T-helper 1 cell treated with Interleukin-12 subunit alpha and Interleukin-12 subunit beta and Interleukin-4 antibody, amounts not matched to agents 30 μg/mL and 1 μg/mL, for 36 hours (primary cell): ENCODE results near the gene BYSL.

Experiments used
- H3K27ac Mint-ChIP-seq: one replicate; pipeline ENCODE4 v1.8.0; 2021; ENCODE audit warnings: mild to moderate bottlenecking, mixed read lengths
- H3K27me3 Mint-ChIP-seq: one replicate; pipeline ENCODE4 v1.8.0; 2021; ENCODE audit warnings: low read depth, mixed read lengths
- H3K36me3 Mint-ChIP-seq: one replicate; pipeline ENCODE4 v1.8.0; 2021; ENCODE audit warnings: low read depth, mixed read lengths
- H3K4me1 Mint-ChIP-seq: one replicate; pipeline ENCODE4 v1.8.0; 2021; ENCODE audit warnings: low read depth, mixed read lengths
- H3K4me3 Mint-ChIP-seq: one replicate; pipeline ENCODE4 v1.8.0; 2021; ENCODE audit warnings: mild to moderate bottlenecking, moderate library complexity, mixed read lengths
- H3K9me3 Mint-ChIP-seq: one replicate; pipeline ENCODE4 v1.8.0; 2021; ENCODE audit warnings: mixed read lengths

The BYSL gene

GRCh38 chr6:41966961-41967311, 45.6 kb downstream of the BYSL start:
- Mint-ChIP-seq H3K4me1 (peaks cover 35% of the 10 kb centered on the region), H3K27ac (no peak overlapping the region), H3K9me3 (no peaks in the 10 kb centered on the region), H3K4me3 (no peak overlapping the region), H3K36me3 (peaks cover 11% of the 10 kb centered on the region), H3K27me3 (no peaks in the 10 kb centered on the region)

- Mint-ChIP-seq H3K4me1 (peaks cover 33% of the 10 kb centered on the region), H3K36me3 (peaks cover 11% of the 10 kb centered on the region), H3K27ac (no peak overlapping the region), H3K4me3 (no peak overlapping the region), H3K9me3 (no peaks in the 10 kb centered on the region), H3K27me3 (no peaks in the 10 kb centered on the region)
Observed at GRCh38 chr6:41967312-41968287, 46.3 kb downstream of the BYSL start.

- H3K36me3 Mint-ChIP-seq, result peaks cover 4% of the 10 kb centered on the region
- H3K4me3 Mint-ChIP-seq, result peak overlapping the region; percentile 33
- H3K27me3 Mint-ChIP-seq, result no peaks in the 10 kb centered on the region
- peak overlapping the region; percentile 85 for H3K27ac Mint-ChIP-seq
- no peaks in the 10 kb centered on the region for H3K9me3 Mint-ChIP-seq
- peaks cover 19% of the 10 kb centered on the region for H3K4me1 Mint-ChIP-seq
Observed at GRCh38 chr6:41970436-41970846, 49.1 kb downstream of the BYSL start.

GRCh38 chr6:41972826-41973225, 51.5 kb downstream of the BYSL start:
- H3K27ac Mint-ChIP-seq, result no peak overlapping the region
- H3K27me3 Mint-ChIP-seq, result no peaks in the 10 kb centered on the region
- H3K9me3 Mint-ChIP-seq, result no peaks in the 10 kb centered on the region
- H3K36me3 Mint-ChIP-seq, result peaks cover 5% of the 10 kb centered on the region
- peaks cover 25% of the 10 kb centered on the region for H3K4me1 Mint-ChIP-seq
- H3K4me3 Mint-ChIP-seq, result no peak overlapping the region

GRCh38 chr6:41974281-41974825, 53.1 kb downstream of the BYSL start:
- no peaks in the 10 kb centered on the region for H3K9me3 Mint-ChIP-seq
- H3K27me3 Mint-ChIP-seq, result no peaks in the 10 kb centered on the region
- peaks cover 30% of the 10 kb centered on the region for H3K4me1 Mint-ChIP-seq
- peaks cover 5% of the 10 kb centered on the region for H3K36me3 Mint-ChIP-seq
- H3K27ac Mint-ChIP-seq, result no peak overlapping the region
- H3K4me3 Mint-ChIP-seq, result no peak overlapping the region

- Mint-ChIP-seq H3K4me3 (no peak overlapping the region), H3K9me3 (no peaks in the 10 kb centered on the region), H3K36me3 (peaks cover 5% of the 10 kb centered on the region), H3K4me1 (peaks cover 37% of the 10 kb centered on the region), H3K27ac (no peak overlapping the region), H3K27me3 (no peaks in the 10 kb centered on the region)
Observed at GRCh38 chr6:41975276-41975675, 54.0 kb downstream of the BYSL start.

GRCh38 chr6:41976794-41977484, 55.6 kb downstream of the BYSL start:
- Mint-ChIP-seq H3K4me3 (no peak overlapping the region), H3K4me1 (peaks cover 33% of the 10 kb centered on the region), H3K36me3 (peaks cover 6% of the 10 kb centered on the region), H3K27me3 (no peaks in the 10 kb centered on the region), H3K27ac (peak overlapping the region; percentile 49), H3K9me3 (peaks cover 5% of the 10 kb centered on the region)
